HG02798 (cell line): Measurements from ENCODE around the gene ZNF432.
"Not testable (repeated sequence)": the region's sequence is repeated elsewhere in the genome, so short reads cannot be mapped to it uniquely, and the experiment has no call there.

ENCODE experiments used
- ATAC-seq: cut with Tn5 transposase; IDR thresholded peaks from one replicate; pipeline ENCODE4 v1.9.1; 2021; ENCODE audit warnings: mild to moderate bottlenecking; ENCODE audit not compliant: unreplicated experiment, poor library complexity

The ZNF432 gene

GRCh38 chr19:52048555-52049501 is at the start of gene ZNF432:
Gene ZNF432 (minus strand): TSS chr19:52048838. CDS start chr19:52046868, 1,970 bp downstream.
- ATAC-seq: peak; percentile 94

- ATAC-seq: not testable (repeated sequence)
Measured at GRCh38 chr19:52096416-52096815, 47.8 kb upstream of the ZNF432 start.

GRCh38 chr19:52095172-52096014 is 46.8 kb upstream of the ZNF432 start, which contains the start of gene ZNF841:
Gene ZNF841 (minus strand): TSS chr19:52095765. CDS start chr19:52084801, 10,964 bp downstream.
- ATAC-seq: peak; percentile 81

GRCh38 chr19:52094526-52095130 is 46.0 kb upstream of the ZNF432 start:
- ATAC-seq: no peak

GRCh38 chr19:52086481-52086880 is 37.8 kb upstream of the ZNF432 start:
- ATAC-seq: no peak

GRCh38 chr19:52070496-52070895 is 21.9 kb upstream of the ZNF432 start:
- no peak for ATAC-seq

GRCh38 chr19:52069653-52070052 is 21.0 kb upstream of the ZNF432 start:
- ATAC-seq: no peak

- ATAC-seq: no peak
Measured at GRCh38 chr19:52066258-52066863, 17.7 kb upstream of the ZNF432 start.

- no peak for ATAC-seq
Measured at GRCh38 chr19:52065399-52065798, 16.8 kb upstream of the ZNF432 start.

- ATAC-seq: not testable (repeated sequence)
Measured at GRCh38 chr19:52056480-52056879, 7.8 kb upstream of the ZNF432 start.

GRCh38 chr19:52051736-52052135 is 3.1 kb upstream of the ZNF432 start:
- ATAC-seq: not testable (repeated sequence)

- no peak for ATAC-seq
Measured at GRCh38 chr19:52039169-52039568, 9.5 kb downstream of the ZNF432 start.

- no peak for ATAC-seq
Measured at GRCh38 chr19:52034051-52034728, 14.4 kb downstream of the ZNF432 start.

- ATAC-seq: peak; percentile 16
Measured at GRCh38 chr19:52028780-52029123, 19.9 kb downstream of the ZNF432 start.

- peak; percentile 93 for ATAC-seq
Measured at GRCh38 chr19:52028027-52028779, 20.4 kb downstream of the ZNF432 start, which contains the start of gene ZNF614. Gene ZNF614 (minus strand): TSS chr19:52028379. CDS start chr19:52025745, 2,634 bp downstream.

- ATAC-seq: not testable (repeated sequence)
Measured at GRCh38 chr19:52026255-52026990, 22.2 kb downstream of the ZNF432 start.

GRCh38 chr19:52024478-52024877 is 24.2 kb downstream of the ZNF432 start:
- not testable (repeated sequence) for ATAC-seq

GRCh38 chr19:52022193-52022592 is 26.4 kb downstream of the ZNF432 start:
- no peak for ATAC-seq
